Stimulated activated CD4-positive, alpha-beta T cell treated with anti-CD3 and anti-CD28 coated beads, Interleukin-2, amount 100 ng/mL, for 4 hours (primary cell): ENCODE measurements around the gene YIPF2.
A peak's percentile ranks its signal among the peaks of the same experiment; 100 is the strongest.
"Not testable (repeated sequence)": the region's sequence is repeated elsewhere in the genome, so short reads cannot be mapped to it uniquely, and the experiment has no call there.

Experiments used
- DNase-seq: peaks from one replicate; pipeline ENCODE4 v3.0.0-alpha.2; 2020; ENCODE audit warnings: low read depth

YIPF2 gene

GRCh38 chr19:10928563-10929401 lies at the start of gene YIPF2, which contains the start of gene TIMM29:
TSS of gene YIPF2 (minus strand) at chr19:10928639. CDS start at chr19:10928410, 229 bp downstream.
TSS of gene TIMM29 (plus strand) at chr19:10928811. CDS start at chr19:10928823, 12 bp downstream.
- peak; percentile 91 for DNase-seq

- no peak for DNase-seq
These were observed 49.3 kb upstream of the YIPF2 start for GRCh38 chr19:10977742-10978092.

DNA sequence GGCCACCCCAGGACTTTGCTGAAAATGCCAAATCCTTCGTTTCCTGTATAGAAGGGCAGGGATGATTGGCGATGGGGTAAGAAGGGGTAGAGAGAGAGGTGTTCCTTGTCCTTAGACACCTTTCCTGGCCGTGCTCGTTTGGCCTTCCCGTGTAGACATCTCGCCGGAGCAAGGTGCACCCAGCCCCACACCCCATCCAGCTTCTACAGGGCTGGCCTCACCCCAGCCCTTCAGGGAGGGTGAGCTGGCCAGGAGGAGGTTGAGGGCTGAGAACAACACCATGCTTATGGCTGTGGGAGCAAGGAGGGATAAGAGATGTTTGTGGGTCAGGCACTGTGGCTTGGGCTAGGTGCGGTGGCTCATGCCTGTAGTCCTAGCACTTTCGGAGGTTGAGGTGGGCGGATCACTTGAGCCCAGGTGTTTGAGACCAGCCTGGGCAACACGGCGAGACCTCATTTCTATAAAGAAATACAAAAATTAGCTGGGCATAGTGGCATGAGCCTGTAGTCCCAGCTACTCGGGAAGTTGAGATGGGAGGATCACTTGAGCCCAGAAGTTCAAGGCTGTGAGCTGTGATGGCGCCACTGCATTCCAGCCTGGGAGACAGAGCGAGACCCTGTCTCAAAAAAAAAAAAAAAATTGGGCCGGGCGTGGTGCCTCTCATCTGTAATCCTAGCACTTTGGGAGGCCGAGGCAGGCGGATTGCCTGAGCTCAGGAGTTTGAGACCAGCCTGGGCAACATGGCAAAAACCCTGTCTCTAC lies 47.9 kb upstream of the YIPF2 start:
- DNase-seq: no peak

GRCh38 chr19:10975374-10976130 lies 47.1 kb upstream of the YIPF2 start:
- no peak for DNase-seq

DNA sequence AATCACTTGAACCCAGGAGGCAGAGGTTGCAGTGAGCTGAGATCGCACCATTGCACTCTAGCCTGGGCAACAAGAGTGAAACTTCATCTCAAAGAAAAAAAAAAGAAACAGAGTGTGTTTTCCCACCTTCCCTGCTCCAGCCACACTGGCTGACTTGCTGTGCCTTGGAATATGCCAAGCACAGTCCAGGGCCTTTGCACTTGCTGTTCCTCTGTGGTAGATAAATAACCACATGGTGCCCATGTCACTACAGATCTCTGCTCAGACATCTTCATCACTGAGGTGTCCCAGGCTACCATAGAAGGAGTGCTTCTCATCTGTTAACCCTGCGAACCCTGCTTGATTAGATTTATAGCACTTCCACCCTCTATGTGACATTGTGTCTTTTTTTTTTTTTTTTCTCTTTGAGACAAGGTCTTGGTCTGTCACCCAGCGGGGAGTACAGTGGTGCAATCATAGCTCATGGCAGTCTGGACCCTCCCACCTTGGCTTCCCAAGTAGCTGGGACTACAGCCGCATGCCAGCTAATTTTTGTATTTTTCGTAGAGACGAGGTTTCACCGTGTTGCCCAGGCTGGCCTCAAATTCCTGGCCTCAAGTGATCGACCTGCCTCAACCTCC lies 42.8 kb upstream of the YIPF2 start:
- no peak for DNase-seq

GRCh38 chr19:10968527-10969135 lies 40.2 kb upstream of the YIPF2 start:
- no peak for DNase-seq

DNA sequence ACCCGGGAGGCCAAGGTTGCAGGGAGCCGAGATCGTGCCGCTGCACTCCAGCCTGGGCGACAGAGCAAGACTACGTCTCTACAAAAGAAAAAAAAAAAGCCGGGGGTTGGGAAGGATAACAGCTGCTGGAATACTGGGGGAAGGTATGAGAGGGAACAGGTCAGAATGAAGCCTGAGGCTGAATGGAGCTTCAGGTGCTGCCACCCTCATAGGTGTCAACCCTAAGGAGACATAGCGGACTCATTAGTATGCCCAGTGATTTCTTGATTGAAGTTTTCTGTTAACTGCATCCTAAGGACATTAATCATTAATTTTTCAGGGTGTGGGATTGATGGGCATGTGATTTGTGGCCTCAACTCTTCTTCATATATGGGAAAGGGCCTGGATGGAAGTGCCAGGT lies 38.4 kb upstream of the YIPF2 start:
- no peak for DNase-seq

- DNase-seq: no peak
These were observed 37.0 kb upstream of the YIPF2 start for GRCh38 chr19:10965398-10965797.

GRCh38 chr19:10964903-10965302 lies 36.5 kb upstream of the YIPF2 start:
- no peak for DNase-seq

GRCh38 chr19:10963865-10964264 lies 35.4 kb upstream of the YIPF2 start:
- DNase-seq: no peak

DNA sequence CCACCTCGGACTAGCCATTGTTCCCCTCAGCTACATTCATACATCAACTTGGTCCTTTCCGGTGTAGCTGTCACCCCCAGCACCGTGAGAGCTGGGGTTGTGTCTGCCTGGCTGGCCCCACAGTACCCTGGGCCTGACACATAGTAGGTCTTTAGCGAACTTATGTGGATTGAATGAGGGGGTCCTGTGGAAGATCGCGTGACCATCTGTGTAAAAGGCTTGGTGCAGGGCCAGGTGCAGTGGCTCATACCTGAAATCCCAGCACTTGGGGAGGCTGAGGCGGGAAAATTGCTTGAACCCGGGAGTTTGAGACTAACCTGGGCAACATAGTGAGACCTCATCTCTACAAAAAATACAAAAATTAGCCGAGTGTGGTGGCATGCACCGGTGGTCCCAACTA lies 34.4 kb upstream of the YIPF2 start:
- no peak for DNase-seq

- DNase-seq: no peak
These were observed 32.8 kb upstream of the YIPF2 start for GRCh38 chr19:10961073-10961860.

DNA sequence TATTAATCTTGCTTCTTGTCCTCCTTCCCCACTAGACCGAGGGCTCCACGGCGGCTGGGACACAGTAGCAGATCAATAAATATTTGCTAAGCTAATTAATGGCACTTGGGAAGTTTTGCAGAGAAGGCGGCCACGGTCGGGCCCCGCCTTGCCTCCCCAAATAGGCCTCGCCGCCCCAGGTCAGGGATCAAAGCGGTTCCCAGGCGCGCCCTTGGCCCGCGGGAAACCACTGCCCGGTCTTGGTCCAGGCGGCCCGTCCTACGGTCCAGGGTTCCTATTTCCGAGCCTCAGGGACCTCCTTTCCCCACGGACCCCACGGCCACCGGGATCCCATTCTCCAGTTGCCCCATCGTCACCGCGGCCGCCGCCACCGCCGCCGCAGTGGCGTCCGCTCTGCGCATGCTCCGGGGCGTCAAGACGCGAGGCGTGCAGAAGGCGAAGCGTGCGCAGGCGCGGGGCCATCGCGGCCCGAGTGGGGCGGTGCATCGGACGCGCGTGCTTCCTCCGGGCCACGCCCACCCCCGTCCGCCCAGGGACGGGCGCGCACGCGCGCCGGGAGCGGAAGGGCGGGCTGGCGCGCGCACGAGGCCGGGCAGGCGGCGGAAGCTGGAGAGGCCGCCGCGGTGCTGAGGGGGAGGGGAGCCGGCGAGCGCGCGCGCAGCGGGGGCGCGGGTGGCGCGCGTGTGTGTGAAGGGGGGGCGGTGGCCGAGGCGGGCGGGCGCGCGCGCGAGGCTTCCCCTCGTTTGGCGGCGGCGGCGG lies 32.1 kb upstream of the YIPF2 start, which contains the start of gene SMARCA4:
Gene SMARCA4 (plus strand): TSS at position 717 of the 759 bp plus-strand sequence. CDS start 23,122 bp downstream, outside the sequence.
- DNase-seq: peak; percentile 98

- not testable (repeated sequence) for DNase-seq
These were observed 31.0 kb upstream of the YIPF2 start for GRCh38 chr19:10959277-10959968.

GRCh38 chr19:10952809-10953208 lies 24.4 kb upstream of the YIPF2 start:
- no peak for DNase-seq

GRCh38 chr19:10946958-10947657 lies 18.7 kb upstream of the YIPF2 start:
- DNase-seq: no peak

DNA sequence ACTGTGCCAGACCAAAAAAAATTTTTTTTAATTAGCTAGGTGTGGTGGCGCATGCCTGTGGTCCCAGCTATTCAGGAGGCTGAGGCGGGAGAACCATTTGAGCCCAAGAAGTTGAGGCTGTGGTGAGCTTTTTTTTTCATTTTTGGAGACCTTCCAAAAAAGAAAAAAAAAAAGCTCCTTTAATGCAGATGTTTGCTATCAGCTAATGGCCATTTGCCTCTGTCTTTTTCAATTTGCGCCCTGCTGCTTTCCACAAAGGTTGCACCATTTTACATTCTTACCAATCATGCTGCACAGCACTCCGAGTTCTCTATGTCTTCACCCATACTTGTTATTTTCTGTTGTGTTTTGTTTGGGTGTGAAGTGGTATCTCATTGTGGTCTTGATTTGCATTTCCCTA lies 16.8 kb upstream of the YIPF2 start:
- no peak for DNase-seq

DNA sequence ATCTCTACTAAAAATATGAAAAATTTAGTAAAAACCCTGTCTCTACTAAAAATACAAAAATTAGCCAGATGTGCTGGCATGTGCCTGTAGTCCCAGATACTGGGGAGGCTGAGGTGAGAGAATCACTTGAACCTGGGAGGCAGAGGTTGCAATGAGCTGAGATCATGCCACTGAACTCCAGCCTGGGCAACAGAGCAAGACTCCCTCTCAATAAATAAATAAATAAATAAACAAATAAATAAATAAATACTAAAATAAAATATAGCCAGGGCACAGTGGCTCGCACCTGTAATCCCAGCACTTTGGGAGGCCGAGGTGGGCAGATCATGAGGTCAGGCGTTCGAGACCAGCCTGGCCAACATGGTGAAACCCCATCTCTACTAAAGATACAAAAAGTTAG lies 15.0 kb upstream of the YIPF2 start:
- DNase-seq: not testable (repeated sequence)

DNA sequence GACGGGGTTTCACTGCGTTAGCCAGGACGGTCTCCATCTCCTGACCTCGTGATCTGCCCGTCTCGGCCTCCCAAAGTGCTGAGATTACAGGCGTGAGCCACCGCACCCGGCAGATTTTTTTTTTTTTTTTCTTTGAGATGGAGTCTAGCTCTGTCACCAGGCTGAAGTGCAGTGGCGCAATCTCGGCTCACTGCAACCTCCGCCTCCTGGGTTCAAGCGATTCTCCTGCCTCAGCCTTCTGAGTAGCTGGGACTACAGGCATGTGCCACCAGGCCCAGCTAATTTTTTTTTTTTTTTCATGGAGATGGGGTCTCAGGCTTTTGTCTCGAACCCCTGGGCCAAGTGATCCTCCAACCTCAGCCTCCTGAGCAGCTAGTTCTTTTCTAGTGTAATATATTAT lies 13.2 kb upstream of the YIPF2 start:
- not testable (repeated sequence) for DNase-seq
